K562 (cell line): Measurements from ENCODE around the gene PIGC. TPM values are rescaled to one million over a fixed set of nuclear protein-coding genes. Genes with fewer than 3 reads are reported as not detected.

Experiments used
- ATAC-seq: fragments of 200-7000 bp; cut with Tn5 transposase; 3 replicates; pipeline ENCODE4 v1.9.1; 2020; ENCODE audit warnings: moderate library complexity
- BruUV-seq: library from RNA; stranded (reverse); fragments of 400-500 nt; replicated peaks from 2 replicates; lab custom pipeline; 2021; lab: Mats Ljungman, UMichigan
- CTCF ChIA-PET: fragments of 300-600 bp; formaldehyde crosslinking; extraction: SDS; loops from one replicate; lab custom pipeline; 2021; ENCODE audit warnings: low intra/inter-chr PET ratio; lab: Yijun Ruan, JAX
- POLR2A ChIA-PET: fragments of 300-600, 350-650 bp; sonication (Branson Sonifier 250); formaldehyde crosslinking; extraction: SDS; loops from one replicate; lab custom pipeline; 2021; ENCODE audit warnings: antibody characterized with exemption, inconsistent platforms; lab: Yijun Ruan, JAX
- DNase-seq, 4 experiments: peaks; one replicate each; pipeline versions ENCODE4 v3.0.0 to v3.0.0-alpha.2; 2011 to 2018; ENCODE audit warnings: low spot score in 3 of 4, mixed read lengths in 3 of 4; ENCODE audit errors: extremely low read depth in 1 of 4
- FAIRE-seq: peaks from 2 replicates; lab custom pipeline; 2011; peaks lifted over from hg19 to GRCh38; lab: Jason Lieb, UNC
- H2AFZ ChIP-seq: 2 replicates; pipeline ENCODE4 v1.6.0; 2011; ENCODE audit warnings: low read depth, low read length, control low read depth, inconsistent platforms
- H3K27ac ChIP-seq: fragments of 200-600 bp; 3 replicates; pipeline ENCODE4 v1.8.0; 2011; ENCODE audit warnings: low read depth, mild to moderate bottlenecking, control low read depth, inconsistent platforms, low read length, moderate library complexity, mixed read lengths; ENCODE audit errors: extremely low read depth
- H3K27me3 ChIP-seq, 2 experiments: fragments of 300-600 bp in 1 of 2; 2 replicates in 1 of 2; 3 replicates in 1 of 2; pipeline versions ENCODE4 v1.6.0 to v1.8.0; 2011; ENCODE audit warnings: inconsistent platforms in 2 of 2, low read length in 2 of 2, mild to moderate bottlenecking in 1 of 2, mixed read lengths in 1 of 2, moderate library complexity in 1 of 2; ENCODE audit not compliant: control insufficient read depth in 2 of 2, insufficient read depth in 2 of 2
- H3K36me3 ChIP-seq: fragments of 300-600 bp; 3 replicates; pipeline ENCODE4 v1.8.0; 2011; ENCODE audit warnings: mild to moderate bottlenecking, low read length, inconsistent platforms; ENCODE audit not compliant: control insufficient read depth, insufficient read depth
- H3K4me1 ChIP-seq, 2 experiments: fragments of 200-600 bp in 1 of 2; replicated peaks in 1 of 2; 2 replicates in 1 of 2; 3 replicates in 1 of 2; pipeline versions ENCODE4 v1.5.1 to v1.8.0; 2011; ENCODE audit warnings: inconsistent platforms in 2 of 2, low read length in 2 of 2, mild to moderate bottlenecking in 1 of 2, mixed read lengths in 1 of 2, moderate library complexity in 1 of 2; ENCODE audit not compliant: control insufficient read depth in 2 of 2, insufficient read depth in 2 of 2
- H3K4me2 ChIP-seq: 2 replicates; pipeline ENCODE4 v1.6.1; 2011; ENCODE audit warnings: low read length, control low read depth, inconsistent platforms, mixed read lengths; ENCODE audit not compliant: insufficient read depth
- H3K4me3 ChIP-seq: fragments of 200-600 bp; sonication (generic), shearing (Covaris generic); 2 replicates; pipeline ENCODE4 v1.5.1; 2016; ENCODE audit warnings: control low read depth, inconsistent platforms
- H3K79me2 ChIP-seq: fragments of 200-600 bp; 3 replicates; pipeline ENCODE4 v1.8.0; 2011; ENCODE audit warnings: low read length, inconsistent platforms; ENCODE audit not compliant: control insufficient read depth, insufficient read depth
- H3K9ac ChIP-seq, 2 experiments: 2 replicates each; pipeline versions ENCODE4 v1.6.0 to v1.6.1; 2011; ENCODE audit warnings: low read depth in 2 of 2, low read length in 2 of 2, control low read depth in 1 of 2, inconsistent platforms in 1 of 2, mild to moderate bottlenecking in 1 of 2, mixed read lengths in 1 of 2; ENCODE audit not compliant: insufficient read depth in 1 of 2
- H3K9me1 ChIP-seq: one replicate; pipeline ENCODE4 v1.6.0; 2011; ENCODE audit warnings: inconsistent platforms, mild to moderate bottlenecking, low read length, moderate library complexity; ENCODE audit not compliant: control insufficient read depth, insufficient read depth
- H3K9me3 ChIP-seq: replicated peaks from 2 replicates; pipeline ENCODE4 v1.5.1; 2011; ENCODE audit warnings: low read depth, low read length, inconsistent platforms; ENCODE audit not compliant: control insufficient read depth, insufficient read depth
- H4K20me1 ChIP-seq: replicated peaks from 2 replicates; pipeline ENCODE4 v1.6.1; 2011; ENCODE audit warnings: low read length, inconsistent platforms, mixed read lengths; ENCODE audit not compliant: control insufficient read depth, insufficient read depth
- HMGXB4 ChIP-seq: sonication (generic); formaldehyde crosslinking; IDR thresholded peaks from 2 replicates; pipeline ENCODE4 v1.8.1; 2023; ENCODE audit warnings: mild to moderate bottlenecking, missing genetic modification reagents
- HNRNPK ChIP-seq: fragments of 200-400 bp; formaldehyde crosslinking; IDR thresholded peaks from one replicate; pipeline ENCODE4 v1.6.1; 2018; ENCODE audit warnings: mild to moderate bottlenecking, low read depth, low read length; ENCODE audit not compliant: poor library complexity, severe bottlenecking
- IRF9 ChIP-seq: fragments of 450-650 bp; IDR thresholded peaks from 2 replicates; pipeline ENCODE4 v1.6.1; 2016; ENCODE audit warnings: missing biosample characterization, missing genetic modification characterization
- KLF13 ChIP-seq: fragments of 450-650 bp; IDR thresholded peaks from 2 replicates; pipeline ENCODE4 v1.6.1; 2016; ENCODE audit warnings: missing genetic modification characterization, low read depth, mild to moderate bottlenecking, missing compliant biosample characterization, moderate library complexity, borderline replicate concordance
- MAZ ChIP-seq, 2 experiments: fragments of 450-650 bp in 1 of 2; sonication (generic) in 1 of 2; formaldehyde crosslinking; IDR thresholded peaks in 1 of 2; conservative IDR thresholded peaks in 1 of 2; 2 replicates each; pipeline versions ENCODE4 v1.4.0 to v1.5.0; 2020; ENCODE audit warnings: mild to moderate bottlenecking in 1 of 2, missing genetic modification reagents in 1 of 2
- NFIC ChIP-seq: fragments of 450-650 bp; IDR thresholded peaks from 2 replicates; pipeline ENCODE4 v1.6.1; 2017; ENCODE audit warnings: mild to moderate bottlenecking, inconsistent platforms
- SMAD3 ChIP-seq: fragments of 450-650 bp; formaldehyde crosslinking; conservative IDR thresholded peaks from 2 replicates; pipeline ENCODE4 v1.4.0; 2020; ENCODE audit warnings: mild to moderate bottlenecking
- TRIM24 ChIP-seq, 2 experiments: fragments of 450-650 bp; IDR thresholded peaks; 2 replicates each; pipeline ENCODE4 v1.6.1; 2016
- TSC22D4 ChIP-seq: fragments of 450-650 bp; IDR thresholded peaks from 2 replicates; pipeline ENCODE4 v1.6.1; 2016; ENCODE audit warnings: missing genetic modification characterization, missing biosample characterization, control low read depth
- ZBTB33 ChIP-seq: sonication (generic); formaldehyde crosslinking; IDR thresholded peaks from 2 replicates; pipeline ENCODE4 v1.8.1; 2023; ENCODE audit warnings: mild to moderate bottlenecking, missing genetic modification reagents
- ZNF140 ChIP-seq: fragments of 250-450 bp; sonication (Bioruptor Pico); IDR thresholded peaks from 2 replicates; pipeline ENCODE4 v1.8.0; 2021; ENCODE audit warnings: moderate library complexity, mild to moderate bottlenecking, inconsistent platforms
- ZNF384 ChIP-seq: IDR thresholded peaks from 2 replicates; pipeline ENCODE4 v1.6.1; 2012; ENCODE audit warnings: low read depth, low read length, improper control_type of control experiment
- WGBS: fragments of 100-300 bp; shearing (Covaris generic); methylation state at CpG from one replicate; pipeline ENCODE4 v1.1.6; 2016; ENCODE audit warnings: low coverage, mixed read lengths; ENCODE audit not compliant: insufficient coverage; ENCODE audit errors: missing lambda C conversion rate; 5-methylcytosine and 5-hydroxymethylcytosine counted together
- in situ Hi-C: fragments of 300-500 bp; cut with MboI; formaldehyde crosslinking; loops from 4 replicates; pipeline ENCODE4 v1.15.0; 2018; ENCODE audit warnings: inconsistent platforms, mixed read lengths
- intact Hi-C: fragments of 100-400 bp; cut with micrococcal nuclease; formaldehyde crosslinking; loops from 2 replicates; pipeline ENCODE4 v1.14.2; 2022
- polyA plus RNA-seq, 8 experiments: library from polyadenylated mRNA; depleted of rRNA in 4 of 8; stranded (reverse) in 5 of 8; unstranded in 3 of 8; fragments of >200 nt; fragmentation: Nextera tagmentation in 2 of 8; fragmentation: Illumina TruSeq in 1 of 8; extraction: Ambion mirVana in 2 of 8; extraction: Trizol in 1 of 8; gene quantifications; 2 replicates each; pipeline versions ENCODE4 v1.2.1 to v1.2.3, GENCODE V29; 2011 to 2014; ENCODE audit warnings: inconsistent platforms in 1 of 8, missing spikeins in 1 of 8
- total RNA-seq, 7 experiments: library from RNA; depleted of rRNA in 6 of 7; stranded (reverse); fragments of >200 nt in 6 of 7; fragmentation: Illumina TruSeq in 2 of 7; extraction: Trizol in 2 of 7; gene quantifications; 2 replicates each; pipeline versions ENCODE4 v1.2.1 to v1.2.3, GENCODE V29; 2011 to 2021; ENCODE audit warnings: low replicate concordance in 1 of 7

PIGC gene
- total and polyA plus RNA-seq, 9 of the 15 experiments (the other 6 are each of a cell fraction or from before 2014, with no cell fraction given) = 30.5 to 97.9 (median 54.7) TPM

DNA sequence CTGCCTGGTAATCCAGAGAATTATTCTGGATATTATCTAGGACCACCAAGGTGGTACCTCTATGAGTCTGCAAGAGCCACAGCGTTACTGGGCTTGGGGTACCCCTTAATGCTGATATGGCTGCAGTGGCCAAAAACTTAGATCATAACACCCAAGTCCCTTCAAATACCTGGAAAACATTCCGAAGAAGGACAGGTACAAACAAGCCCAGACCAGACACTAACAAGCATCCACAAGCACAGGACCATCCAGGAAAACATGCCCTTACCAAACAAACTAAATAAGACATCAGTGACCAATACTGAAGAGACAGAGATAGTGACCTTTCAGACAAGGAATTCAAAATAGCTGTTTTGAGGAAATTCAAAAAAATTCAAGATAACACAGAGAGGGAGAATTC is 20.5 kb downstream of the PIGC start:
- in situ Hi-C loops = no loop called here
- WGBS = 22% methylated on average over 2 of the region's 2 CpGs
- H3K9ac ChIP-seq = no peak overlapping the region
- H4K20me1 ChIP-seq = no peaks in the 10 kb centered on the region
- no peak overlapping the region for H3K4me3 ChIP-seq
- no peak for TF ChIP-seq MAZ (CRISPR knock-in tag; conservative IDR thresholded peaks at IDR 0.05 in 1 of 2, IDR thresholded peaks at IDR 0.05 in 1 of 2)
- TF ChIP-seq ZNF140 (CRISPR knock-in tag) = no peak
- no peak for TF ChIP-seq TRIM24 (IDR thresholded peaks at IDR 0.05)
- TF ChIP-seq NFIC = no peak
- no peak for TF ChIP-seq ZNF384
- no peak for TF ChIP-seq HMGXB4 (CRISPR knock-in tag)
- no peak for TF ChIP-seq IRF9 (tag)
- no peak for TF ChIP-seq SMAD3 (CRISPR knock-in tag)
- TF ChIP-seq ZBTB33 (CRISPR knock-in tag) = no peak
- TF ChIP-seq KLF13 (tag) = no peak
- TF ChIP-seq HNRNPK = no peak
- no peak for TF ChIP-seq TSC22D4
- TF ChIP-seq, all 486 proteins: peak for 0
- no peak overlapping the region for H2AFZ ChIP-seq
- FAIRE-seq (no peak), ATAC-seq (no peak), DNase-seq (no peak)
- no peaks in the 10 kb centered on the region; a peak in 1 of 5 replicates for H3K27me3 ChIP-seq
- intact Hi-C loops = loop anchor here (10.0 kb wide), 2 partner anchors 779 to 781 kb away; partner anchors contain the start of gene TNFSF4
- H3K79me2 ChIP-seq = no peaks in the 10 kb centered on the region
- H3K27ac ChIP-seq = no peak overlapping the region
- no peaks in the 10 kb centered on the region for H3K9me1 ChIP-seq
- ChIA-PET POLR2A (interaction anchor here (2.1 kb wide), 1 partner anchor 12 kb away, joined by 4 read pairs; no protein-coding TSS in a partner anchor), CTCF (no interaction called here)
- H3K4me1 ChIP-seq = peaks cover 0 to 19% of the 10 kb centered on the region in 2 experiments; a peak in 2 of 5 replicates
- H3K36me3 ChIP-seq = no peaks in the 10 kb centered on the region
- no TSS peak for BruUV-seq
- no peak overlapping the region for H3K4me2 ChIP-seq
- H3K9me3 ChIP-seq = no peaks in the 10 kb centered on the region
